HG02678 (cell line): ENCODE measurements around the gene MACF1.
"Not testable (repeated sequence)": the region's sequence is repeated elsewhere in the genome, so short reads cannot be mapped to it uniquely, and the experiment has no call there.

ENCODE experiments used
- ATAC-seq: cut with Tn5 transposase; IDR thresholded peaks from one replicate; pipeline ENCODE4 v1.9.1; 2021; ENCODE audit warnings: mild to moderate bottlenecking, moderate library complexity; ENCODE audit not compliant: unreplicated experiment

MACF1 gene

GRCh38 chr1:39204441-39205081, at the start of gene MACF1:
Gene MACF1, plus strand, starts transcription at chr1:39204695. Its CDS starts 328 bp downstream, at chr1:39205023.
- ATAC-seq, result peak; percentile 47

GRCh38 chr1:39157304-39157703, 47.2 kb upstream of the MACF1 start:
- no peak for ATAC-seq

GRCh38 chr1:39158327-39159086, 46.0 kb upstream of the MACF1 start:
- ATAC-seq, result no peak

GRCh38 chr1:39159224-39160036, 45.1 kb upstream of the MACF1 start:
- no peak for ATAC-seq

- no peak for ATAC-seq
Observed at GRCh38 chr1:39160703-39161102, 43.8 kb upstream of the MACF1 start.

- ATAC-seq, result not testable (repeated sequence)
Observed at GRCh38 chr1:39161811-39162210, 42.7 kb upstream of the MACF1 start.

- no peak for ATAC-seq
Observed at GRCh38 chr1:39163469-39163868, 41.0 kb upstream of the MACF1 start.

- no peak for ATAC-seq
Observed at GRCh38 chr1:39164256-39164655, 40.2 kb upstream of the MACF1 start.

GRCh38 chr1:39165049-39165448, 39.4 kb upstream of the MACF1 start:
- ATAC-seq, result no peak

GRCh38 chr1:39165488-39165887, 39.0 kb upstream of the MACF1 start:
- no peak for ATAC-seq

- no peak for ATAC-seq
Observed at GRCh38 chr1:39167632-39168209, 36.8 kb upstream of the MACF1 start.

- ATAC-seq, result no peak
Observed at GRCh38 chr1:39168301-39169080, 36.0 kb upstream of the MACF1 start.

- ATAC-seq, result no peak
Observed at GRCh38 chr1:39170731-39171667, 33.5 kb upstream of the MACF1 start.

- no peak for ATAC-seq
Observed at GRCh38 chr1:39173119-39173994, 31.1 kb upstream of the MACF1 start.

- no peak for ATAC-seq
Observed at GRCh38 chr1:39173995-39174380, 30.5 kb upstream of the MACF1 start.

GRCh38 chr1:39174390-39175081, 30.0 kb upstream of the MACF1 start:
- ATAC-seq, result no peak

GRCh38 chr1:39177706-39178105, 26.8 kb upstream of the MACF1 start:
- ATAC-seq, result no peak
